Osteoblast (primary cell): ENCODE results near the gene IFT27. TPM values are rescaled to one million over a fixed set of nuclear protein-coding genes. Genes with fewer than 3 reads are reported as not detected.

Experiments
- DNase-seq: peaks from one replicate; pipeline ENCODE4 v3.0.0; 2011; ENCODE audit warnings: low spot score, mixed read lengths; ENCODE audit not compliant: insufficient read length; ENCODE audit errors: missing footprints
- H2AFZ ChIP-seq: 2 replicates; pipeline ENCODE4 v1.6.0; 2011; ENCODE audit warnings: mild to moderate bottlenecking, low read length
- H3K27ac ChIP-seq: 2 replicates; pipeline ENCODE4 v1.5.1; 2011; ENCODE audit warnings: mild to moderate bottlenecking, low read depth, low read length, moderate library complexity
- H3K27me3 ChIP-seq: 2 replicates; pipeline ENCODE4 v1.6.0; 2012; ENCODE audit warnings: mild to moderate bottlenecking, control low read depth, inconsistent platforms, low read length, moderate library complexity; ENCODE audit not compliant: insufficient read depth
- H3K36me3 ChIP-seq: 2 replicates; pipeline ENCODE4 v1.5.1; 2011; ENCODE audit warnings: mild to moderate bottlenecking, low read length, control low read depth, moderate library complexity; ENCODE audit not compliant: insufficient read depth
- H3K4me1 ChIP-seq: 2 replicates; pipeline ENCODE4 v1.5.1; 2011; ENCODE audit warnings: mild to moderate bottlenecking, low read length, control low read depth, moderate library complexity; ENCODE audit not compliant: insufficient read depth
- H3K4me2 ChIP-seq: 2 replicates; pipeline ENCODE4 v1.6.0; 2011; ENCODE audit warnings: mild to moderate bottlenecking, low read length; ENCODE audit not compliant: insufficient read depth
- H3K4me3 ChIP-seq: fragments of 200-600 bp; sonication (generic); 3 replicates; pipeline ENCODE4 v1.5.1; 2012; ENCODE audit warnings: mild to moderate bottlenecking, low read length, inconsistent platforms; ENCODE audit not compliant: insufficient read depth
- H3K79me2 ChIP-seq: 2 replicates; pipeline ENCODE4 v1.6.0; 2012; ENCODE audit warnings: mild to moderate bottlenecking, low read length, control low read depth, inconsistent platforms; ENCODE audit not compliant: insufficient read depth
- H3K9me3 ChIP-seq: 2 replicates; pipeline ENCODE4 v1.5.1; 2011; ENCODE audit warnings: low read depth, low read length, control low read depth
- H4K20me1 ChIP-seq: 2 replicates; pipeline ENCODE4 v1.6.0; 2012; ENCODE audit warnings: mild to moderate bottlenecking, low read length, control low read depth; ENCODE audit not compliant: insufficient read depth
- CTCF ChIP-seq: IDR thresholded peaks from 2 replicates; pipeline ENCODE4 v1.5.1; 2011; ENCODE audit warnings: mild to moderate bottlenecking, low read depth, low read length, moderate library complexity; ENCODE audit errors: extremely low read depth
- total RNA-seq: library from RNA; depleted of rRNA; stranded (reverse); fragments of >200 nt; gene quantifications from 2 replicates; pipeline ENCODE4 v1.2.3, GENCODE V29; 2012

IFT27 gene
- total RNA-seq, 1 donor, result 22.1 TPM

GRCh38 chr22:36809351-36809750 lies 33.4 kb upstream of the IFT27 start:
- DNase-seq, result no peak
- H3K4me3 ChIP-seq, result no peak overlapping the region
- no peak for TF ChIP-seq CTCF
- H3K79me2 ChIP-seq, result no peaks in the 10 kb centered on the region
- H2AFZ ChIP-seq, result no peak overlapping the region
- no peak overlapping the region for H3K4me2 ChIP-seq
- no peaks in the 10 kb centered on the region for H3K4me1 ChIP-seq
- H3K27ac ChIP-seq, result no peak overlapping the region
- H3K27me3 ChIP-seq, result peaks cover 69% of the 10 kb centered on the region
- H3K36me3 ChIP-seq, result no peaks in the 10 kb centered on the region
- H4K20me1 ChIP-seq, result no peaks in the 10 kb centered on the region
- no peaks in the 10 kb centered on the region for H3K9me3 ChIP-seq

DNA sequence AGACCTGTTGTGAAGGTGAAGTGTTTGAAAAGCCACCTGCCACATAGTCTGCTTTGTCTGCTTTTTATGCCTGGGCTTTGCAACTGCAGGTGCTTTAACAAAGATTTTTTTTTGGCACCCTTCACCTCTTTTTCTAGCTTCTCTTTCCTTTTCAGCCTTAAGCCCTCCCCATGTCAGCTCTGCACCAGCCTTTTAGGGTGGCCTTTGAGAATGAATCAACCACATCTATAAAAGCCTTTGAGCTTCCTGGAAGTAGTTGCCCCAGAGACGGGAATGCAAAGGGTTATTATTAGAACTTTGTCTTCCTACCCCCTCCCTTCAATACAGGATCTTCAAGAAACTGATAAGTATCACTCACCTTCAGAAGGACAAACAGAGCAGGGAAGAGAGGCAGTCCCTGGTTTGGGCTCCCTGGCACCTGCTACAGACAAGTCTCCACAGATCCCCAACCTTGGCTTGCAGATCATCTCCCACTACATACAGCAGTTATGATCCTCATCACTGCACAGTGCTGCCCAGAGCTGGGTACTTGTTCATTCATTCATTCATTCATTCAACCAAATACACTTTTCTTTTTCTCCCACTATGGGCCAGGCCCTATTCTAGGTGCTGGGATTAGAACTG lies 32.9 kb upstream of the IFT27 start:
- no peak for TF ChIP-seq CTCF
- H3K79me2 ChIP-seq, result no peaks in the 10 kb centered on the region
- no peak overlapping the region for H3K4me3 ChIP-seq
- H3K9me3 ChIP-seq, result no peaks in the 10 kb centered on the region
- H4K20me1 ChIP-seq, result no peaks in the 10 kb centered on the region
- H3K36me3 ChIP-seq, result no peaks in the 10 kb centered on the region
- DNase-seq, result no peak
- no peak overlapping the region for H3K4me2 ChIP-seq
- H3K27me3 ChIP-seq, result peaks cover 67% of the 10 kb centered on the region
- H3K4me1 ChIP-seq, result no peaks in the 10 kb centered on the region
- H2AFZ ChIP-seq, result no peak overlapping the region
- no peak overlapping the region for H3K27ac ChIP-seq

GRCh38 chr22:36807627-36808026 lies 31.7 kb upstream of the IFT27 start:
- Histone ChIP-seq H3K9me3 (no peaks in the 10 kb centered on the region), H3K4me2 (no peak overlapping the region), H3K27me3 (peaks cover 62% of the 10 kb centered on the region), H3K36me3 (no peaks in the 10 kb centered on the region), H3K79me2 (no peaks in the 10 kb centered on the region), H4K20me1 (no peaks in the 10 kb centered on the region), H3K4me1 (no peaks in the 10 kb centered on the region), H2AFZ (no peak overlapping the region), H3K27ac (no peak overlapping the region), H3K4me3 (no peak overlapping the region)
- TF ChIP-seq CTCF, result no peak
- no peak for DNase-seq

DNA sequence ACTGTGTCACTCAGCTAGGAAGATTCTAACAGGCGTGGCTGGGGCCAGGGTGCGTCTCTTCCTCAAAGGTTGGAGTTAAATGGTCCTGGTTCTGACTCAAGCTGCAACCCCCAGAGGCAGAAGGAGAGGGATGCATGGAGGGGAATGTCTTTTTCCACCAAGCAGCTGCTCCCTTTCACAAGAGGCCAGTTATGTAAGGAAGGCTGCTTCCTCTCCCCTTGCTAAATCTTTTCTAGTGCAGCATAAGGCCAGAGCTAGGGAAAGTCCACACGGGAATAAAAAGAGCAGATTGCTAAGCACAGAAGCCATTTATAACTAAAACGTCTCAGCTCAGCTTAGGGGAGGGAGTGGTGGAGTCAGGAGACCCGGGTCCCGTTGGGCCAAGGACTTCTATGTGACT lies 30.9 kb upstream of the IFT27 start:
- Histone ChIP-seq H3K27me3 (peaks cover 56% of the 10 kb centered on the region), H3K4me3 (no peak overlapping the region), H4K20me1 (no peaks in the 10 kb centered on the region), H3K27ac (no peak overlapping the region), H3K4me2 (no peak overlapping the region), H3K9me3 (no peaks in the 10 kb centered on the region), H3K79me2 (no peaks in the 10 kb centered on the region), H3K36me3 (no peaks in the 10 kb centered on the region), H3K4me1 (no peaks in the 10 kb centered on the region), H2AFZ (no peak overlapping the region)
- TF ChIP-seq CTCF, result no peak
- DNase-seq, result no peak
